Measurements from ENCODE around the gene ASPHD2.

DNA sequence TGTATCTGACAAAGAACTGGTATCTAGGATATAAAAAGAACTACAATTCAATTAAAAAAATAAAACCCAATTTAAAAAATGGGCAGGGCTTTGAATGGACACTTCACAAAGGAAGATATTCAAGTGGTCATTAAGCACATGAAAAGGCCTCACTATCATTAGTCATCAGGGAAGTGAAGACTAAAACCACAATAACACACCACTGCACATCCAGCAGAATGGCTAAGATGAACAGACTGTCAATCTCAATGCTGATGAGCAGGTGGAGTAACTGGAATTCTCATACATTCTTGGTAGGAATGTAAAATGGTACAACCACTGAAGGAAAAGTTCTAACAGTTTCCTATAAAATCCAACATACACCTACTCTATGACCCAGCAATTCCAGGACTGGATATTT is 45.6 kb downstream of the ASPHD2 start:
- TF ChIP-seq EP300 (IDR thresholded peaks at IDR 0.05) = no peak
- TF ChIP-seq, protein P1, sequence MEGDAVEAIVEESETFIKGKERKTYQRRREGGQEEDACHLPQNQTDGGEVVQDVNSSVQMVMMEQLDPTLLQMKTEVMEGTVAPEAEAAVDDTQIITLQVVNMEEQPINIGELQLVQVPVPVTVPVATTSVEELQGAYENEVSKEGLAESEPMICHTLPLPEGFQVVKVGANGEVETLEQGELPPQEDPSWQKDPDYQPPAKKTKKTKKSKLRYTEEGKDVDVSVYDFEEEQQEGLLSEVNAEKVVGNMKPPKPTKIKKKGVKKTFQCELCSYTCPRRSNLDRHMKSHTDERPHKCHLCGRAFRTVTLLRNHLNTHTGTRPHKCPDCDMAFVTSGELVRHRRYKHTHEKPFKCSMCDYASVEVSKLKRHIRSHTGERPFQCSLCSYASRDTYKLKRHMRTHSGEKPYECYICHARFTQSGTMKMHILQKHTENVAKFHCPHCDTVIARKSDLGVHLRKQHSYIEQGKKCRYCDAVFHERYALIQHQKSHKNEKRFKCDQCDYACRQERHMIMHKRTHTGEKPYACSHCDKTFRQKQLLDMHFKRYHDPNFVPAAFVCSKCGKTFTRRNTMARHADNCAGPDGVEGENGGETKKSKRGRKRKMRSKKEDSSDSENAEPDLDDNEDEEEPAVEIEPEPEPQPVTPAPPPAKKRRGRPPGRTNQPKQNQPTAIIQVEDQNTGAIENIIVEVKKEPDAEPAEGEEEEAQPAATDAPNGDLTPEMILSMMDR (IDR thresholded peaks at IDR 0.05) = no peak
- TF ChIP-seq POLR2A (IDR thresholded peaks at IDR 0.05) = no peak

Measured in tibial nerve (tissue), 4 donors.